WTC11 (cell line): ENCODE data around the gene PAPLN. TPM values are rescaled to one million over a fixed set of nuclear protein-coding genes. Genes with fewer than 3 reads are reported as not detected.

Experiments
- ATAC-seq: fragments of 200-7000 bp; cut with Tn5 transposase; 2 replicates; pipeline ENCODE4 v1.10.0; 2021; ENCODE audit warnings: mild to moderate bottlenecking, moderate library complexity
- CTCF ChIA-PET: fragments of 300-600 bp; sonication (Branson Sonifier 250); formaldehyde crosslinking; loops from one replicate; lab custom pipeline; 2021; ENCODE audit warnings: antibody characterized with exemption; lab: Charles Lee
- POLR2A ChIA-PET: fragments of 350-600 bp; sonication (Branson Sonifier 250); formaldehyde crosslinking; loops from one replicate; lab custom pipeline; 2021; ENCODE audit warnings: antibody characterized with exemption; lab: Charles Lee
- DNase-seq: peaks from one replicate; pipeline ENCODE4 v3.0.0; 2021; ENCODE audit warnings: low spot score
- H3K27ac Mint-ChIP-seq: 2 replicates; pipeline ENCODE4 v1.8.0; 2021; ENCODE audit warnings: mixed read lengths
- H3K27me3 Mint-ChIP-seq: 2 replicates; pipeline ENCODE4 v1.8.0; 2021; ENCODE audit warnings: low read depth, mild to moderate bottlenecking, moderate library complexity, mixed read lengths
- H3K36me3 Mint-ChIP-seq: 2 replicates; pipeline ENCODE4 v1.8.0; 2021; ENCODE audit warnings: mixed read lengths
- H3K4me1 Mint-ChIP-seq: 2 replicates; pipeline ENCODE4 v1.8.0; 2022; ENCODE audit warnings: mixed read lengths
- H3K4me3 Mint-ChIP-seq: 2 replicates; pipeline ENCODE4 v1.8.0; 2021; ENCODE audit warnings: mild to moderate bottlenecking, moderate library complexity, mixed read lengths
- H3K9me3 Mint-ChIP-seq: 2 replicates; pipeline ENCODE4 v1.8.0; 2021; ENCODE audit warnings: mixed read lengths
- AFF4 ChIP-seq: sonication (generic); formaldehyde crosslinking; IDR thresholded peaks from 2 replicates; pipeline ENCODE4 v1.8.1; 2023; ENCODE audit warnings: mild to moderate bottlenecking, missing genetic modification reagents, borderline replicate concordance
- ATF2 ChIP-seq: sonication (generic); formaldehyde crosslinking; IDR thresholded peaks from 2 replicates; pipeline ENCODE4 v1.8.1; 2022; ENCODE audit warnings: low read depth, missing genetic modification reagents, borderline replicate concordance
- CREM ChIP-seq: sonication (generic); formaldehyde crosslinking; IDR thresholded peaks from 2 replicates; pipeline ENCODE4 v1.8.1; 2022; ENCODE audit warnings: mild to moderate bottlenecking, missing genetic modification reagents, moderate library complexity
- ERG ChIP-seq: fragments of 250-450 bp; sonication (Bioruptor Pico); IDR thresholded peaks from 2 replicates; pipeline ENCODE4 v1.8.0; 2021; ENCODE audit warnings: mild to moderate bottlenecking
- FOXJ3 ChIP-seq: sonication (generic); formaldehyde crosslinking; IDR thresholded peaks from 2 replicates; pipeline ENCODE4 v1.9.0; 2021; ENCODE audit warnings: missing genetic modification reagents, mild to moderate bottlenecking, borderline replicate concordance
- FOXK1 ChIP-seq: sonication (generic); formaldehyde crosslinking; IDR thresholded peaks from 2 replicates; pipeline ENCODE4 v1.8.0; 2022; ENCODE audit warnings: mild to moderate bottlenecking, moderate library complexity, missing genetic modification reagents
- GABPB1 ChIP-seq: sonication (generic); formaldehyde crosslinking; IDR thresholded peaks from 2 replicates; pipeline ENCODE4 v1.8.1; 2023; ENCODE audit warnings: mild to moderate bottlenecking, missing genetic modification reagents
- MAX ChIP-seq: sonication (generic); formaldehyde crosslinking; IDR thresholded peaks from 2 replicates; pipeline ENCODE4 v1.8.0; 2022; ENCODE audit warnings: mild to moderate bottlenecking, missing genetic modification reagents
- MLX ChIP-seq: sonication (generic); formaldehyde crosslinking; IDR thresholded peaks from 2 replicates; pipeline ENCODE4 v1.8.1; 2023; ENCODE audit warnings: mild to moderate bottlenecking, missing genetic modification reagents, moderate library complexity
- MYBL2 ChIP-seq: sonication (generic); formaldehyde crosslinking; IDR thresholded peaks from 2 replicates; pipeline ENCODE4 v1.8.1; 2023; ENCODE audit warnings: mild to moderate bottlenecking, moderate library complexity, missing genetic modification reagents
- NFATC4 ChIP-seq: fragments of 250-450 bp; sonication (Bioruptor Pico); IDR thresholded peaks from 2 replicates; pipeline ENCODE4 v1.9.0; 2021; ENCODE audit warnings: mild to moderate bottlenecking
- NFE2L1 ChIP-seq: sonication (generic); formaldehyde crosslinking; IDR thresholded peaks from 2 replicates; pipeline ENCODE4 v1.8.1; 2023; ENCODE audit warnings: missing genetic modification reagents
- NR3C1 ChIP-seq: sonication (generic); formaldehyde crosslinking; conservative IDR thresholded peaks from 2 replicates; pipeline ENCODE4 v1.8.1; 2023; ENCODE audit warnings: low read depth, mild to moderate bottlenecking, missing genetic modification reagents
- TEAD4 ChIP-seq: sonication (generic); formaldehyde crosslinking; IDR thresholded peaks from 2 replicates; pipeline ENCODE4 v1.8.0; 2022; ENCODE audit warnings: mild to moderate bottlenecking, missing genetic modification reagents
- ZNF219 ChIP-seq: sonication (generic); formaldehyde crosslinking; IDR thresholded peaks from 2 replicates; pipeline ENCODE4 v1.8.0; 2023; ENCODE audit warnings: missing genetic modification reagents, mild to moderate bottlenecking, borderline replicate concordance
- ZNF532 ChIP-seq: fragments of 250-450 bp; sonication (Bioruptor Pico); IDR thresholded peaks from 2 replicates; pipeline ENCODE4 v1.9.0; 2021; ENCODE audit warnings: mild to moderate bottlenecking, borderline replicate concordance
- ZSCAN18 ChIP-seq: fragments of 250-450 bp; sonication (Bioruptor Pico); IDR thresholded peaks from 2 replicates; pipeline ENCODE4 v2.1.2; 2022; ENCODE audit warnings: mild to moderate bottlenecking, moderate library complexity
- total RNA-seq: library from RNA; stranded (reverse); gene quantifications from 3 replicates; pipeline ENCODE4 v1.2.3, GENCODE V29; 2021

PAPLN gene
- total RNA-seq, 1 experiment from 2014 or later: 9.3 TPM

- TF ChIP-seq ZSCAN18 (CRISPR knock-in tag): no peak
- TF ChIP-seq, all 79 proteins: peak for 0
These were observed 14.4 kb downstream of the PAPLN start (continued) for GRCh38 chr14:73251516-73252215.

- CTCF ChIA-PET: no interaction called here
- no peak for TF ChIP-seq ERG (CRISPR knock-in tag)
- no peak for TF ChIP-seq FOXJ3 (CRISPR knock-in tag)
- TF ChIP-seq FOXK1 (CRISPR knock-in tag): no peak
- TF ChIP-seq CREM (CRISPR knock-in tag): no peak
- TF ChIP-seq AFF4 (CRISPR knock-in tag): no peak
- TF ChIP-seq NR3C1 (CRISPR knock-in tag): no peak
- no peak for TF ChIP-seq GABPB1 (CRISPR knock-in tag)
- TF ChIP-seq ZNF219 (CRISPR knock-in tag): no peak
- no peak for TF ChIP-seq NFATC4 (CRISPR knock-in tag)
- no peak for TF ChIP-seq ZNF532 (CRISPR knock-in tag)
- no peak for TF ChIP-seq ATF2 (CRISPR knock-in tag)
- no peak for TF ChIP-seq MYBL2
- no peak for TF ChIP-seq NFE2L1 (CRISPR knock-in tag)
- no peak for TF ChIP-seq MLX (CRISPR knock-in tag)
- no peak for TF ChIP-seq MAX (CRISPR knock-in tag)
- TF ChIP-seq TEAD4 (CRISPR knock-in tag): no peak
These were observed 15.4 kb downstream of the PAPLN start for GRCh38 chr14:73252491-73253322.

More at GRCh38 chr14:73252491-73253322, 15.4 kb downstream of the PAPLN start:
- H3K4me1 Mint-ChIP-seq: no peaks in the 10 kb centered on the region
- H3K27me3 Mint-ChIP-seq: no peaks in the 10 kb centered on the region
- POLR2A ChIA-PET: no interaction called here
- H3K36me3 Mint-ChIP-seq: no peaks in the 10 kb centered on the region
- DNase-seq (no peak), ATAC-seq (no peak)
- no peaks in the 10 kb centered on the region for H3K9me3 Mint-ChIP-seq
- H3K27ac Mint-ChIP-seq: no peak overlapping the region
- no peak overlapping the region for H3K4me3 Mint-ChIP-seq
